HAP-1 (cell line): ENCODE measurements around the gene RCOR1.
"Not testable (repeated sequence)": the region's sequence is repeated elsewhere in the genome, so short reads cannot be mapped to it uniquely, and the experiment has no call there.

Experiments
- DNase-seq, 2 experiments: peaks; one replicate each; pipeline ENCODE4 v3.0.0-alpha.2; 2016 to 2020; ENCODE audit warnings: low spot score in 2 of 2
- H3K27me3 ChIP-seq: fragments of 250-450 bp; sonication (Bioruptor Pico); 2 replicates; pipeline ENCODE4 v1.5.1; 2020; ENCODE audit warnings: low read depth, mild to moderate bottlenecking, moderate library complexity
- H3K36me3 ChIP-seq: fragments of 250-450 bp; sonication (Bioruptor Pico); replicated peaks from 2 replicates; pipeline ENCODE4 v1.5.1; 2020; ENCODE audit warnings: mild to moderate bottlenecking
- H3K4me1 ChIP-seq: fragments of 250-450 bp; sonication (Bioruptor Pico); 2 replicates; pipeline ENCODE4 v1.5.1; 2020; ENCODE audit warnings: mild to moderate bottlenecking
- H3K4me3 ChIP-seq: fragments of 250-450 bp; sonication (Bioruptor Pico); 2 replicates; pipeline ENCODE4 v1.5.1; 2020; ENCODE audit warnings: mild to moderate bottlenecking, moderate library complexity
- H3K9me3 ChIP-seq: fragments of 250-450 bp; sonication (Bioruptor Pico); 2 replicates; pipeline ENCODE4 v1.5.1; 2020; ENCODE audit warnings: mild to moderate bottlenecking, moderate library complexity
- in situ Hi-C: fragments of 300-500 bp; cut with MboI; formaldehyde crosslinking; loops from 3 replicates; pipeline ENCODE4 v1.14.3; 2020; ENCODE audit warnings: low sequenced_read_pairs, inconsistent platforms, mixed read lengths

Gene RCOR1

DNA sequence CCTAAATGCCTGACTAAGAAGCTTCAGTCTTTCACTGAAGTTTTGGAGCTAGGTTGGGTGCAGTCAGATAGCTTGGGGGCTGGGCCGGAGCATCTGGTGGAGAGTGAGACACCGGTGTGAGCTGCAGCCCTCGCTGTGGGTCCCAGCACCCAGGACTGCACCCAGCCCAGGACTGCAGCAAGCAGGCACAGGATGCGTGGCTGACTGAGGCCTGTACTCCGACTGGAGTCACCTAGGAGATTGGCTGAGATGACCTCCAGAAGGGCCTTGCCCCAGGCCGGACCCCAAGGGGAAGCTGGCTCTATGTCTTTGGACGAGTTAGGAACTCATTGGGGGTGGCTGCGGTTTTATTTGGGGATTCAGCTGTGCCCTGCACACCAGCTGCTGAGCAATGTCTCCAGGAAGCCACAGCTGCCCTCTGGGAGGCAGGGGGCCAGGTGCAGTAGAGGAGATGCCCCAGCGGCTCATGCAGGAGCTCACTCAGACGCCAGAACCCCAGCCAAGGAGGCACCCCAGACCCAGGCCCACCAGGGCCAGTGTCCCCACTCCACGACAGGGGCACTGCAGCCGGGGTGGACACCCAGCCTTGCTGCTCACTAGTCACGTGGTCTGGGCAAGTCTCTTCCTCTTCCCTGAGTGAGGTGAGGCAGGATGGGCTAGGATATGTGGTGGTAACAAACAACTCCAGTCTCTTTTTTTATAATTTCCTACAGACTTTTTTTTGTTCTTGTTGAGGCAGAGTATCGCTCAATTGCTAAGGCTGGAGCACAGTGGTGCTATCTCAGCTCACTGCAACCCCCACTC, 31.8 kb upstream of the RCOR1 start:
- H3K9me3 ChIP-seq: peaks cover 5% of the 10 kb centered on the region; the same call in 1 of the 2 replicates
- no peaks in the 10 kb centered on the region for H3K27me3 ChIP-seq
- H3K4me1 ChIP-seq: no peaks in the 10 kb centered on the region
- no peak overlapping the region for H3K4me3 ChIP-seq
- DNase-seq: no peak
- no peaks in the 10 kb centered on the region for H3K36me3 ChIP-seq
- in situ Hi-C loops: no loop called here

DNA sequence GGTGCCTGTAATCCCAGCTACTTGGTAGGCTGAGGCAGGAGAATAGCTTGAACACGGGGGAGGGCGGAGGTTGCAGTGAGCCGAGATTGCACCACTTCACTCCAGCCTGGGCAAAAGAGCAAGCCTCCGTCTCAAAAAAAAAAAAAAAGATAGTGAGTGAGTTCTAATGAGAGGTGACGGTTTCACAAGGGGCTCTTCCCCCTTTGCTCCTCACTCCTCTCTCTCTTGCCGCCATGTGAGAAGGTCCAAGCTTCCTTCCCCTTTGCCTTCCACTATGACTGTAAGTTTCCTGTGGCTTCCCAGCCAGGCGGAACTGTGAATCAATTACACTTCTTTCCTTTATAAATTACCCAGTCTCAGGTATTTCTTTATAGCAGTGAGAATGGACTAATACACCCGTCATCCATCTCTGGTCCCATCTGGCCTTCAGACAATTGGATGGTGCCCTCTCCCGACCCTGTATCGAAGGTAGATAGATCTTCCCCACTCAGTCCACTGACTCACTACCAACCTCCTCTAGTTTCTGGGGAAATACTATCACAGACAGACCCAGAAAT, 27.0 kb upstream of the RCOR1 start:
- Histone ChIP-seq H3K9me3 (peaks cover 5% of the 10 kb centered on the region; the same call in 1 of the 2 replicates), H3K4me3 (no peak overlapping the region), H3K4me1 (peaks cover 7% of the 10 kb centered on the region), H3K27me3 (no peaks in the 10 kb centered on the region), H3K36me3 (no peaks in the 10 kb centered on the region)
- DNase-seq: no peak
- in situ Hi-C loops: no loop called here

DNA sequence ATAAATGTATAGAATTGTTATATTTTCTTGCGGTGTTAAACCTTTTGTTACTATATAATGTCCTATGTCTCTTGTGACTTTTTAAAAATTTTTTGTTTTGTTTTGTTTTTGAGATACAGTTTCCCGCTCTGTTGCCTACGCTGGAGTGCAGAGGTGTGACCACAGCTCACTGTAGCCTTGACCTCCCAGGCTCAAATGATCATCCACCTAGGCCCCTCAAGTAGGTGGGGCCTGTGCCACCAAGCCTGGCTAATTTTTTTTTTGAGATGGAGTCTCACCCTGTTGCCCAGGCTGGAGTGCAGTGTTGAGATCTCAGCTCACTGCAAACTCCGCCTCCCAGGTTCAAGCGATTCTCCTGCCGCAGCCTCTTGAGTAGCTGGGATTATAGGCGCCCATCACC, 26.5 kb upstream of the RCOR1 start:
- Histone ChIP-seq H3K36me3 (no peaks in the 10 kb centered on the region), H3K27me3 (no peaks in the 10 kb centered on the region), H3K4me1 (peaks cover 12% of the 10 kb centered on the region), H3K9me3 (peaks cover 5% of the 10 kb centered on the region; the same call in 1 of the 2 replicates), H3K4me3 (no peak overlapping the region)
- DNase-seq: no peak
- in situ Hi-C loops: no loop called here

DNA sequence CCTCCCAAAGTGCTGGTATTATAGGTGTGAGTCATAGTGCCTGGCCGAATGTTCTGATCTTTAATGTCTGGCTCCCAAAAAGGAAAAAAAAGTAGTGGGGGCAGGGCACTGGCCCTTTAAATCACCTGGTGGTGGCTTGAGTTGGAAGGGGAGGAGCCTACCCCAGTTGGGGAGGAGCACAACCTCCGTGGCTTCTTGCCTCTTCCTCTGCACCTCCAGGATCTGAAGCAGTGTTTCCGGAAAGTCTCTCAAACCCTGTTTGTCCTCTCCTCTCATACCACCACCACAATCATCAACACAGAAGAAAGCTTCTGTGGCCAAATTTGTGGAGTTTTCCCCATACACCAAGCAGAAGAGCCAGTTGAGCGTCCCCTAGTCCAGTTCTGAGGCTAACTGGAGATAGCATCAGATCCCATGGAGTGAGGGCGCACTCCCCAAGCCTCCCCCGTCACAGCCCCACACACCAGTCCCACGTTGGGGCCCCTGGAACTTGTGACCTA, 24.3 kb upstream of the RCOR1 start:
- Histone ChIP-seq H3K27me3 (no peaks in the 10 kb centered on the region), H3K4me1 (peaks cover 12% of the 10 kb centered on the region), H3K9me3 (peaks cover 1% of the 10 kb centered on the region; the same call in 1 of the 2 replicates), H3K4me3 (no peak overlapping the region), H3K36me3 (no peaks in the 10 kb centered on the region)
- in situ Hi-C loops: no loop called here
- peak in 1 of 2 experiments; percentile 58 for DNase-seq

DNA sequence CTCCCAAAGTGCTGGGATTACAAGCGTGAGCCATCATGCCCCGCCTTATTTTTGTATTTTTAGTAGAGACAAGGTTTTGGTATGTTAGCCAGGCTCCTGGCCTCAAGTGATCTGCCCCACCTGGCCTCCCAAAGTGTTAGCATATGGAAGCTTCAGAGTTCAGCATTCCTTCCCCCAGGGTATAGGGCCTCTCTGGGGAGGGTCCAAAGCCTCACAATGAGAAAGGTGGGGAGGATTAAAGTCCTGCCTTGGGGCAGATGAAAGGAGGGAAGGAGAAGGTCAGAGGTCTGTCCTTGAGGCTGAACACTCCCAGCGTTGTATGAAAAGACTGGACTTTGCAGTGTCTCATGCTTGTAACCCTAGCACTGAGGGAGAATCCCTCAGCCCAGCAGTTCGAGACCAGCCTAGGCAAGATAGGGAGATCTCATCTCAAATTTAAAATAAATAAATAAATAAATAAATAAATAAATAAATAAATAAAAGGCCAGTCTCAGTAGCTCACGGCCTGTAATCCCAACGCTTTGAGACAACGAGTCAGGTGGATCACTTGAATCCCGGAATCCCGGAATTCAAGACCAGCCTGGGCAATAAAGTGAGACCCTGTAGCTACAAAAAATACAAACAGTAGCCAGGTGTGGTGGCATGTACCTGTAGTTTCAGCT, 22.0 kb upstream of the RCOR1 start:
- Histone ChIP-seq H3K4me3 (no peak overlapping the region), H3K9me3 (no peaks in the 10 kb centered on the region), H3K4me1 (peaks cover 12% of the 10 kb centered on the region), H3K36me3 (no peaks in the 10 kb centered on the region), H3K27me3 (no peaks in the 10 kb centered on the region)
- in situ Hi-C loops: no loop called here
- DNase-seq: peak; percentile 41 to 74

DNA sequence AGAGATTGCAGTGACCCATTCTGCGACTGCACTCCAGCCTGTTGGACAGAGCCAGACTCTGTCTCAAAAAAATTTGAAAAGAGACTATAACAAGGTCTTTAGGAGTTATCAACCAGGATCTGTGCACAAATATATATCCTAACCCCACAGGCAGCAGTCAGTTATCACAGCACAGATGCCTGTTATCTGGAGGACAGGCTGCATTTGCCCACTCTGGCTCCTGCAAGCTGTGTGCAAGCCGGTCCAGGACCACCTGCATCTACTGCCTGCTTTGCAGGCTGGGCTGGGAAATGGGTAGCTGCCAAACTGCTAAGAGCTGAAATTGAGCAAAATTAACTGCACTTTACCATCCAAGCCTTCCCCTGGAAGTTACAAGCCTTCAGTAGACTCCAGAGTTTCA, 21.4 kb upstream of the RCOR1 start:
- Histone ChIP-seq H3K9me3 (no peaks in the 10 kb centered on the region), H3K36me3 (no peaks in the 10 kb centered on the region), H3K4me1 (peaks cover 12% of the 10 kb centered on the region), H3K4me3 (no peak overlapping the region), H3K27me3 (no peaks in the 10 kb centered on the region)
- in situ Hi-C loops: no loop called here
- DNase-seq: no peak

DNA sequence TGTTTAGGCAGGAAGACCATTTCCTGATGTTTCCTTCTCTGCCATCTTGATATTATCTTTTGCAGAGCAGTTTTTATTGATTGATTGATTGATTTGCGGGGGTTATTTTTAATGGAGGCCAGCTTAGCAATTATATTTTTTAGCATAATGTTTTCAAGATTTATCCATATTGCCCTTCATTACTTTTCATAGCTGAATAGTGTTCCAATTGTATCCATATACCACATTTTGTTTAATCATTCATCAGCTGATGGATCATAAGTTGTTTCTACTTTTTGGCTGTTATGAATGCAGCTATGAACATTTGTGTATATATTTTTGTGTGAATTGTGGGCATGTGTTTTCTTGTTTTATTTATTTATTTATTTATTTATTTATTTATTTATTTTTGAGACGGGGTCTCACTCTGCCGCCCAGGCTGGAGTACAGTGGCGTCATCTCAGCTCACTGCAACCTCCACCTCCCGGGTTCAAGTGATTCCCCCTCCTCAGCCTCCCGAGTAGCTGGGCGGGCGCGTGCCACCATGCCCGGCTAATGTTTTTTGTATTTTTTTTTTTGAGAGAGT, 20.9 kb upstream of the RCOR1 start:
- no peaks in the 10 kb centered on the region for H3K36me3 ChIP-seq

DNA sequence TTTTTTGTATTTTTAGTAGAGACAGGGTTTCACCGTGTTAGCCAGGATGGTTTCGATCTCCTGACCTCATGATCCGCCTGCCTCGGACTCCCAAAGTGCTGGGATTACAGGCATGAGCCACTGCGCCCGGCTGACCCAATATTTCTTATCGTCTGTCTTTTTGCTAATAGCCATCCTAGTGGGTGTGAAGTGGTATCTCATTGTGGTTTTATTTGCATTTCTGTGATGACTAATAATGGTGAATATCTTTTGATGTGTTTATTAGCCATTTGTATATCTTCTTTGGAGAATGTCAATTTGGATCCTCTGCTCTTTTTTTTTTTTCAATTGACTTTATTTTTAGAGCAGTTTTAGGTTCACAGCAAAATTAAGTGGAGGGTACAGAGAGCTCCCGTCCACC, 19.3 kb upstream of the RCOR1 start:
- not testable (repeated sequence) for DNase-seq

More for the DNA sequence above, 20.9 kb upstream of the RCOR1 start:
- Histone ChIP-seq H3K27me3 (no peaks in the 10 kb centered on the region), H3K4me3 (no peak overlapping the region), H3K4me1 (peaks cover 12% of the 10 kb centered on the region), H3K9me3 (no peaks in the 10 kb centered on the region)
- no peak for DNase-seq
- in situ Hi-C loops: no loop called here

DNA sequence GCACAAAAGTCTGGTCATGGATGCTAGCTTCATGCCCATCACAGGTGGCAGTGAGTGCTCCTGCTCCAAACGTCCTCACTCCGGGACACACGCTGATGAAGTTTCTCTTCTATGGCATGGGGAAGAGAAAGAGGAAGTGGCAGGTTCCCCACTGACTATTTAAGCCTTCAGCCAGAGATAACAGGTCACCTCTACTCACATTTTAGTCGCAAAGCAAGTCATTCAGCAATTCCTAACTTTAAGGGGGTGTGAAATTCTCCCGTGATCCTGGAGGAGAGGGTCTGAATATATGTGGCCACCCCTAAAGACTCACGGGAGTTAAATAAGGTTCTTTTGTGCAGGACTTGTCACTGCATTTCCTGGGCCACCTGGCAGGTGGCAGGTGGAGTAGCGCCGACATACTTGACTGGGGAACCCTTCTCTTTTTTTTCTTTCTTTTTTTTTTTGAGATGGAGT, 18.8 kb upstream of the RCOR1 start:
- Histone ChIP-seq H3K4me3 (no peak overlapping the region), H3K9me3 (no peaks in the 10 kb centered on the region), H3K4me1 (peaks cover 5% of the 10 kb centered on the region; the same call in 1 of the 2 replicates), H3K27me3 (no peaks in the 10 kb centered on the region), H3K36me3 (no peaks in the 10 kb centered on the region)
- DNase-seq: no peak
- in situ Hi-C loops: no loop called here

More for the DNA sequence above, 19.3 kb upstream of the RCOR1 start:
- H3K4me3 ChIP-seq, in situ Hi-C loops, H3K27me3 ChIP-seq, H3K36me3 ChIP-seq, H3K4me1 ChIP-seq, H3K9me3 ChIP-seq: not testable (repeated sequence)

DNA sequence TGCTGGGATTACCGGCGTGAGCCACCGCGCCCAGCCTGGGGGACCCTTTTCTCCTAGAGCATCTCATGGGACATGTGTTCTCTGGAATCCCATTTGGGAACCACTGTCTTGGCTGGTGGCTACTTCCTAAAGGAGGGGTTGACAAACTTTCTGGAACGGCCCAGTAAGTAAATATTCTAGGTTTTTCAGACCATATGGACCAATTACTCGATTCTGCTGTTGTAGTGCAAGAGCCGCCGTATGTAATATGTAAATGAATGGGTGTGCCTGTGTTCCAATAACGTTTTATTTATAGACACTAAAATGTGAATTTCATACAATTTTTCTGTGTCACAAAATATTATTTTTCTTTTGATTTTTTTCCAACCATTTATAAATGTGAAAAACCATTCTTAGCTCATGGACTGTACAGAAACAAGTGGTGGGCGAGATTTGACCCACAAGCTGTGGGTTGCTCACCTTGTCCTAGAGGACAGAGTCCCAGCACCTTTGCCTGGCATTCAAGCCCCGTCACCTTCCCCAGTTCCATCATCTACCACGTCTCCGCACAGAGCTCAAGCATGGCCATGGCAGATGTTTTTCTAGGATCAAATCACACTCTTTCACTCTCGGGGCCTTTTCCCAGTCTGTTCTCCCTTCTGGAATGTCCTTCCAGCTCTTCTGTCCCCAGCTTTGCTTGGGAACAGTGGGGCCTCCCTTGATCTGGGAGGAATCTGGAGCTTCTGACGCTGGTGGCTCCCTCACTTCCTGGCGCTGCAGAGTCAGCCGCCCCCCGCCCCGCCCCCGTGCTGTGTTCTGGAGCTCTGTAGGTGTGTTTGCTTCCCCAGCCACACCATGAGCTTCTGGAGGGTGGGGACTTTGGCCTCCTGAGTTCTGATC, 17.9 kb upstream of the RCOR1 start:
- Histone ChIP-seq H3K36me3 (no peaks in the 10 kb centered on the region), H3K27me3 (no peaks in the 10 kb centered on the region), H3K9me3 (no peaks in the 10 kb centered on the region), H3K4me1 (peaks cover 5% of the 10 kb centered on the region; the same call in 1 of the 2 replicates), H3K4me3 (no peak overlapping the region)
- DNase-seq: no peak
- in situ Hi-C loops: no loop called here

DNA sequence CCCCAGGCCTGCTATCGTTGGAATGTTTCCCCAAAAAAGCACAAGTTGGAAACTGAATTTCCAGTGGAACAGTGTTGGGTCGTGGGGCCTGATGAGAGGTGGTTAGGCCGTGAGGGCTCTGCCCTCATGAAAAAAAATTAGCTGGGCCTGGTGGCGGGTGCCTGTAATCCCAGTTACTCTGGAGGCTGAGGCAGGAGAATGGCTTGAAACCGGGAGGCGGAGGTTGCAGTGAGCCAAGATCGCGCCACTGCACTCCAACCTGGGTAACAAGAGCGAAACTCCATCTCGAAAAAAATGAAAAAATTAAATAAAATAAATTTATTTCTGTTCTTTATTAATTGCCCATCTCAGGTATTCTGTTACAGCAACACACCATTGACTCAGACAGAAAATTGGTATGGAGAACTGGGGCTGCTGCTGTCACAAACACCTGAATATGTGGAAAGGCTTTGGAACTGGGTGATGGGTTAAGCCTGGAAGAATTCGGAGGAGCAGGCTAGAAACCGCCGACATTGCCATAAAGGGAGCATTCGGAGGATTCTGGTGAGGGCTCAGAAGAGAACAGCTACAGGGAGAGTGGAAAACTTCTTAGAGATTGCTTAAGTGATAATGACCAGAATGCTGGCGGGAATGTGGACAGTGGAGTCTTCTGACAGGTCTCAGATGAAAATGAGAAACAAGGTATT, 17.1 kb upstream of the RCOR1 start:
- Histone ChIP-seq H3K9me3 (no peaks in the 10 kb centered on the region), H3K4me1 (peaks cover 5% of the 10 kb centered on the region; the same call in 1 of the 2 replicates), H3K36me3 (no peaks in the 10 kb centered on the region), H3K4me3 (no peak overlapping the region), H3K27me3 (no peaks in the 10 kb centered on the region)
- in situ Hi-C loops: no loop called here
- DNase-seq: no peak

DNA sequence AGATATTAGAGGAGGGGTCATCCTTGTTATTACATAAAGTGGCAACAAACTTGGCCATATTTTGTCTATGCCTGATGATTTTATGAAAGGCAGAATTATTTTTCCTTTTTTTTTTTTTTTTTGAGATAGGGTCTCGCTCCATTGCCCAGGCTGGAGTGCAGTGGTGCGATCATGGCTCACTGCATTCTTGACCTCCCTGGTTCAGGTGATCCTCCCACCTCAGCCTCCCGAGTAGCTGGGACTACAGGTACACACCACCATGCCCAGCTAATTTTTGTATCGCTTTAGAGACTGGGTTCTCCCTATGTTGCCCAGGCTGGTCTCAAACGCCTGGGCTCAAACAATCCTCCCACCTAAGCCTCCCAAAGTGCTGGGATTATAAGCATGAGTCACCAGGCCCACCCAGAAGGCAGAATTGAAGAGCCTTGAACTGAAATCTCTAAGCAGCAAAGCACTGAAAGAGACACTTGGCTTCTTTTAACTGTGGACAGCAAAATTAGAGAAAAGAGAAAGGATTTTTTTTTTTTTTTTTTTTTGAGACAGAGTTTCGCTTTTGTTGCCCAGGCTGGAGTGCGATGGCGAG, 16.5 kb upstream of the RCOR1 start:
- H3K4me1 ChIP-seq, H3K9me3 ChIP-seq, H3K4me3 ChIP-seq, DNase-seq, H3K27me3 ChIP-seq, in situ Hi-C loops, H3K36me3 ChIP-seq: not testable (repeated sequence)
